GM12878 (cell line): ENCODE results near the gene KCNE4. TPM values are rescaled to one million over a fixed set of nuclear protein-coding genes. Genes with fewer than 3 reads are reported as not detected.

Experiments used
- ATAC-seq: fragments of 200-7000 bp; cut with Tn5 transposase; 3 replicates; pipeline ENCODE4 v1.9.1; 2020; ENCODE audit warnings: mild to moderate bottlenecking, moderate library complexity
- BruUV-seq: library from RNA; stranded (reverse); fragments of 400-500 nt; replicated peaks from 2 replicates; lab custom pipeline; 2021; lab: Mats Ljungman, UMichigan
- CTCF ChIA-PET: fragments of 300-600 bp; sonication (Branson Sonifier 250); formaldehyde crosslinking; extraction: SDS; loops from one replicate; lab custom pipeline; 2021; ENCODE audit warnings: inconsistent platforms; lab: Yijun Ruan, JAX
- POLR2A ChIA-PET: fragments of 350-600 bp; formaldehyde crosslinking; extraction: SDS; loops from one replicate; lab custom pipeline; 2021; ENCODE audit warnings: inconsistent platforms; lab: Charles Lee
- RAD21 ChIA-PET: fragments of 300-600 bp; sonication (Branson Sonifier 250); formaldehyde crosslinking; loops from one replicate; lab custom pipeline; 2023; ENCODE audit warnings: antibody characterized with exemption; ENCODE audit not compliant: unreplicated experiment; lab: Charles Lee
- SMC1A ChIA-PET: fragments of 300-600 bp; sonication (Branson Sonifier 250); formaldehyde crosslinking; loops from one replicate; lab custom pipeline; 2023; ENCODE audit not compliant: unreplicated experiment, uncharacterized antibody; lab: Charles Lee
- DNase-seq: peaks from one replicate; pipeline ENCODE4 v3.0.0-alpha.2; 2011; ENCODE audit warnings: low read depth, low spot score
- FAIRE-seq: peaks from 3 replicates; lab custom pipeline; 2011; peaks lifted over from hg19 to GRCh38; lab: Jason Lieb, UNC
- H2AFZ ChIP-seq: 2 replicates; pipeline ENCODE4 v1.6.0; 2011; ENCODE audit warnings: low read depth, low read length, control low read depth; ENCODE audit not compliant: control insufficient read depth
- H3K27ac ChIP-seq: 2 replicates; pipeline ENCODE4 v1.5.1; 2011; ENCODE audit warnings: control low read depth; ENCODE audit not compliant: control insufficient read depth, insufficient read depth
- H3K27me3 ChIP-seq, 2 experiments: replicated peaks in 1 of 2; 2 replicates each; pipeline versions ENCODE4 v1.6.0 to v1.6.1; 2011; ENCODE audit warnings: low read length in 1 of 2; ENCODE audit not compliant: control insufficient read depth in 2 of 2, insufficient read depth in 2 of 2
- H3K36me3 ChIP-seq, 2 experiments: 2 replicates each; pipeline ENCODE4 v1.5.1; 2011; ENCODE audit warnings: low read length in 1 of 2; ENCODE audit not compliant: control insufficient read depth in 2 of 2, insufficient read depth in 2 of 2
- H3K4me1 ChIP-seq: 2 replicates; pipeline ENCODE4 v1.6.1; 2011; ENCODE audit warnings: mild to moderate bottlenecking, low read length, moderate library complexity, mixed read lengths; ENCODE audit not compliant: control insufficient read depth, insufficient read depth
- H3K4me2 ChIP-seq: 2 replicates; pipeline ENCODE4 v1.6.0; 2011; ENCODE audit warnings: control low read depth; ENCODE audit not compliant: control insufficient read depth, insufficient read depth
- H3K4me3 ChIP-seq: fragments of 200-600 bp; sonication (generic); 2 replicates; pipeline ENCODE4 v1.5.1; 2016
- H3K79me2 ChIP-seq: 2 replicates; pipeline ENCODE4 v1.6.0; 2011; ENCODE audit warnings: low read length; ENCODE audit not compliant: control insufficient read depth, insufficient read depth
- H3K9ac ChIP-seq: 2 replicates; pipeline ENCODE4 v1.8.0; 2011; ENCODE audit warnings: low read length, control low read depth, mixed read lengths; ENCODE audit not compliant: control insufficient read depth, insufficient read depth
- H3K9me3 ChIP-seq: replicated peaks from 3 replicates; pipeline ENCODE4 v1.5.1; 2011; ENCODE audit warnings: mild to moderate bottlenecking, low read length; ENCODE audit not compliant: control insufficient read depth, insufficient read depth
- H4K20me1 ChIP-seq: 2 replicates; pipeline ENCODE4 v1.6.0; 2011; ENCODE audit not compliant: control insufficient read depth, insufficient read depth
- ATF7 ChIP-seq: fragments of 450-650 bp; IDR thresholded peaks from 2 replicates; pipeline ENCODE4 v1.6.1; 2016; ENCODE audit warnings: low read depth, mild to moderate bottlenecking
- BCL11A ChIP-seq: IDR thresholded peaks from 2 replicates; pipeline ENCODE4 v1.6.1; 2011; ENCODE audit warnings: low read depth, low read length
- CBX5 ChIP-seq: sonication (generic); IDR thresholded peaks from 2 replicates; pipeline ENCODE4 v1.6.1; 2016; ENCODE audit warnings: low read depth, moderate library complexity, mild to moderate bottlenecking, inconsistent platforms
- CEBPB ChIP-seq, 2 experiments: fragments of 150-350 bp in 1 of 2; IDR thresholded peaks; 2 replicates each; pipeline ENCODE4 v1.6.1; 2012 to 2014; ENCODE audit warnings: low read depth in 2 of 2, low read length in 2 of 2, borderline replicate concordance in 1 of 2, inconsistent platforms in 1 of 2
- CREM ChIP-seq: IDR thresholded peaks from 2 replicates; pipeline ENCODE4 v1.6.1; 2014; ENCODE audit warnings: antibody characterized with exemption, low read depth
- IRF5 ChIP-seq: fragments of 450-650 bp; IDR thresholded peaks from 2 replicates; pipeline ENCODE4 v1.6.1; 2017; ENCODE audit warnings: borderline replicate concordance
- KLF5 ChIP-seq: fragments of 450-650 bp; IDR thresholded peaks from 2 replicates; pipeline ENCODE4 v1.6.1; 2014; ENCODE audit warnings: mild to moderate bottlenecking; ENCODE audit not compliant: partially characterized antibody
- LARP7 ChIP-seq: fragments of 450-650 bp; IDR thresholded peaks from 2 replicates; pipeline ENCODE4 v1.6.1; 2017; ENCODE audit warnings: mild to moderate bottlenecking
- MEF2A ChIP-seq: IDR thresholded peaks from 2 replicates; pipeline ENCODE4 v1.6.1; 2011; ENCODE audit warnings: low read depth, mild to moderate bottlenecking, low read length, moderate library complexity; ENCODE audit not compliant: insufficient read depth
- NRF1 ChIP-seq: conservative IDR thresholded peaks from 2 replicates; pipeline ENCODE4 v1.6.1; 2011; ENCODE audit warnings: mild to moderate bottlenecking, low read depth, low read length, improper control_type of control experiment
- SPI1 ChIP-seq: IDR thresholded peaks from 2 replicates; pipeline ENCODE4 v1.6.1; 2011; ENCODE audit warnings: low read depth, mild to moderate bottlenecking, low read length, moderate library complexity, borderline replicate concordance; ENCODE audit not compliant: insufficient read depth
- TCF3 ChIP-seq: IDR thresholded peaks from 2 replicates; pipeline ENCODE4 v1.6.1; 2012; ENCODE audit warnings: low read depth, mild to moderate bottlenecking, low read length, borderline replicate concordance; ENCODE audit not compliant: insufficient read depth
- USF1 ChIP-seq: IDR thresholded peaks from 2 replicates; pipeline ENCODE4 v1.6.1; 2011; ENCODE audit warnings: borderline replicate concordance, low read depth, mild to moderate bottlenecking, moderate library complexity, mixed read lengths, low read length; ENCODE audit not compliant: insufficient read depth; ENCODE audit errors: extremely low read length
- YY1 ChIP-seq: IDR thresholded peaks from 2 replicates; pipeline ENCODE4 v1.6.1; 2011; ENCODE audit warnings: low read depth, mild to moderate bottlenecking, low read length
- ZNF384 ChIP-seq: IDR thresholded peaks from 2 replicates; pipeline ENCODE4 v1.6.1; 2012; ENCODE audit warnings: low read depth, mild to moderate bottlenecking, low read length, improper control_type of control experiment, borderline replicate concordance
- WGBS: methylation state at CpG from one replicate; pipeline ENCODE4 v1.1.6; 2016; ENCODE audit warnings: low lambda C conversion rate; ENCODE audit not compliant: insufficient replicate concordance, insufficient coverage; ENCODE audit errors: missing lambda C conversion rate; 5-methylcytosine and 5-hydroxymethylcytosine counted together
- in situ Hi-C: fragments of 300-500 bp; cut with MboI; formaldehyde crosslinking; loops from 9 replicates; pipeline ENCODE4 v1.14.3; 2018; ENCODE audit warnings: mixed read lengths
- intact Hi-C: fragments of 100-400 bp; cut with micrococcal nuclease; formaldehyde crosslinking; loops from one replicate; pipeline ENCODE4 v1.14.2; 2022; ENCODE audit not compliant: unreplicated experiment
- polyA plus RNA-seq, 11 experiments: library from polyadenylated mRNA; depleted of rRNA in 4 of 11; unstranded in 6 of 11; stranded (reverse) in 5 of 11; fragments of >200 nt; fragmentation: Nextera tagmentation in 4 of 11; fragmentation: Illumina TruSeq in 1 of 11; extraction: Ambion mirVana in 4 of 11; extraction: Trizol in 1 of 11; gene quantifications; 1 replicate in 1 of 11; 2 replicates in 10 of 11; pipeline versions ENCODE4 v1.2.1 to v1.2.3, GENCODE V29; 2011 to 2016; ENCODE audit warnings: inconsistent platforms in 2 of 11, missing spikeins in 2 of 11, low read depth in 1 of 11
- total RNA-seq, 4 experiments: library from RNA; depleted of rRNA in 3 of 4; stranded (reverse); fragments of >200 nt in 3 of 4; fragmentation: Illumina TruSeq in 1 of 4; extraction: Trizol in 1 of 4; gene quantifications; 2 replicates each; pipeline versions ENCODE4 v1.2.1 to v1.2.3, GENCODE V29; 2013 to 2021

KCNE4 gene
- total and polyA plus RNA-seq, 10 of the 15 experiments (the other 5 are each of a cell fraction or from before 2014, with no cell fraction given) = 0.30 TPM; not detected in 9

- no peak for TF ChIP-seq ZNF384
- no peak for TF ChIP-seq ATF7
- no peak for TF ChIP-seq BCL11A
- no peak for TF ChIP-seq IRF5
- TF ChIP-seq CEBPB (IDR thresholded peaks at IDR 0.05; ENCODE audit: borderline replicate concordance in 1 of 2, low read depth in 2 of 2, low read length in 2 of 2) = no peak
- TF ChIP-seq YY1 = no peak
Measured at GRCh38 chr2:223026357-223027110, 25.5 kb upstream of the KCNE4 start (continued).

- FAIRE-seq (no peak), ATAC-seq (no peak), DNase-seq (no peak)
- Histone ChIP-seq H3K4me3 (no peak overlapping the region), H3K27ac (no peak overlapping the region), H3K36me3 (no peaks in the 10 kb centered on the region), H3K4me1 (no peaks in the 10 kb centered on the region), H2AFZ (no peak overlapping the region), H4K20me1 (no peaks in the 10 kb centered on the region), H3K9ac (no peak overlapping the region), H3K79me2 (no peaks in the 10 kb centered on the region), H3K4me2 (no peak overlapping the region), H3K27me3 (no peaks in the 10 kb centered on the region), H3K9me3 (peaks cover 2% of the 10 kb centered on the region)
- 60% methylated on average over 2 of the region's 2 CpGs for WGBS
- SMC1A ChIA-PET = interaction anchor here (1.1 kb wide), 1 partner anchor 11 kb away, joined by 3 read pairs; no protein-coding TSS in a partner anchor
- in situ Hi-C loops (no loop called here), intact Hi-C loops (no loop called here)
- POLR2A ChIA-PET = no interaction called here
- TF ChIP-seq LARP7 (no peak), SPI1 (no peak), MEF2A (no peak), CBX5 (no peak), TCF3 (no peak), CREM (no peak), NRF1 (no peak), KLF5 (no peak), USF1 (no peak)
- CTCF ChIA-PET = no interaction called here
- no TSS peak for BruUV-seq
- RAD21 ChIA-PET = no interaction called here
Measured at GRCh38 chr2:223027442-223027841, 24.5 kb upstream of the KCNE4 start.
